HepG2 (cell line): ENCODE data around the gene CAMSAP3. TPM values are rescaled to one million over a fixed set of nuclear protein-coding genes. Genes with fewer than 3 reads are reported as not detected.

Experiments used
- AGO1 ChIP-seq: fragments of 200-400 bp; formaldehyde crosslinking; IDR thresholded peaks from 2 replicates; pipeline ENCODE4 v1.6.1; 2017; ENCODE audit warnings: mild to moderate bottlenecking, low read depth, low read length, moderate library complexity; ENCODE audit not compliant: poor library complexity, severe bottlenecking
- HNF4G ChIP-seq, 2 experiments: sonication (generic) in 1 of 2; formaldehyde crosslinking in 1 of 2; IDR thresholded peaks; 2 replicates each; pipeline versions ENCODE4 v1.4.0 to v1.6.1; 2011 to 2020; ENCODE audit warnings: borderline replicate concordance in 2 of 2, low read depth in 2 of 2, mild to moderate bottlenecking in 2 of 2, low read length in 1 of 2, missing genetic modification reagents in 1 of 2, moderate library complexity in 1 of 2
- HNRNPLL ChIP-seq: fragments of 200-400 bp; formaldehyde crosslinking; IDR thresholded peaks from 2 replicates; pipeline ENCODE4 v1.6.1; 2017; ENCODE audit warnings: mild to moderate bottlenecking, low read depth, low read length; ENCODE audit not compliant: poor library complexity, severe bottlenecking
- PAWR ChIP-seq: sonication (generic); formaldehyde crosslinking; IDR thresholded peaks from 2 replicates; pipeline ENCODE4 v1.4.0; 2020; ENCODE audit warnings: missing genetic modification reagents, mild to moderate bottlenecking, borderline replicate concordance
- SATB2 ChIP-seq: sonication (generic); formaldehyde crosslinking; IDR thresholded peaks from 2 replicates; pipeline ENCODE4 v1.5.0; 2020; ENCODE audit warnings: missing genetic modification reagents
- SP1 ChIP-seq, 2 experiments: fragments of 450-650 bp in 1 of 2; sonication (generic) in 1 of 2; formaldehyde crosslinking in 1 of 2; IDR thresholded peaks; 2 replicates each; pipeline versions ENCODE4 v1.4.0 to v1.6.1; 2016 to 2020; ENCODE audit warnings: missing genetic modification reagents in 1 of 2
- WIZ ChIP-seq: sonication (generic); formaldehyde crosslinking; IDR thresholded peaks from 2 replicates; pipeline ENCODE4 v1.5.1; 2020; ENCODE audit warnings: mild to moderate bottlenecking, missing genetic modification reagents
- ZNF10 ChIP-seq: sonication (generic); formaldehyde crosslinking; IDR thresholded peaks from 2 replicates; pipeline ENCODE4 v1.4.0; 2020; ENCODE audit warnings: mild to moderate bottlenecking, low read depth, missing genetic modification reagents, borderline replicate concordance
- ZNF446 ChIP-seq: sonication (generic); formaldehyde crosslinking; IDR thresholded peaks from 2 replicates; pipeline ENCODE4 v1.5.0; 2020; ENCODE audit warnings: mild to moderate bottlenecking, missing genetic modification reagents
- ZNF510 ChIP-seq: sonication (generic); formaldehyde crosslinking; IDR thresholded peaks from 2 replicates; pipeline ENCODE4 v1.4.0; 2020; ENCODE audit warnings: low read depth, mild to moderate bottlenecking, missing genetic modification reagents
- ZNF776 ChIP-seq: sonication (generic); formaldehyde crosslinking; IDR thresholded peaks from 2 replicates; pipeline ENCODE4 v1.4.0; 2020; ENCODE audit warnings: mild to moderate bottlenecking, missing genetic modification reagents
- ZNF790 ChIP-seq: sonication (generic); formaldehyde crosslinking; IDR thresholded peaks from 2 replicates; pipeline ENCODE4 v1.8.0; 2022; ENCODE audit warnings: missing genetic modification reagents, mild to moderate bottlenecking, borderline replicate concordance
- polyA plus RNA-seq, 8 experiments: library from polyadenylated mRNA; depleted of rRNA in 3 of 8; stranded (reverse) in 7 of 8; unstranded in 1 of 8; fragments of >200 nt; fragmentation: Illumina TruSeq in 4 of 8; extraction: Trizol in 4 of 8; gene quantifications; 2 replicates each; pipeline versions ENCODE4 v1.2.1 to v1.2.3, GENCODE V29; 2011 to 2016; ENCODE audit warnings: low read depth in 4 of 8, missing spikeins in 1 of 8, mixed read lengths in 1 of 8; ENCODE audit not compliant: insufficient read depth in 1 of 8
- total RNA-seq, 5 experiments: library from RNA; depleted of rRNA; stranded (reverse); fragments of >200 nt; fragmentation: Illumina TruSeq; extraction: Trizol; gene quantifications; 2 replicates each; pipeline ENCODE4 v1.2.3, GENCODE V29; 2016; ENCODE audit warnings: low read depth in 1 of 5
- TF ChIP-seq, protein P1 (sequence below): sonication (generic); formaldehyde crosslinking; IDR thresholded peaks from 2 replicates; pipeline ENCODE4; 2020; ENCODE audit warnings: missing genetic modification reagents, mild to moderate bottlenecking, borderline replicate concordance
- TF ChIP-seq, protein P2 (sequence below): sonication (generic); formaldehyde crosslinking; IDR thresholded peaks from 2 replicates; pipeline ENCODE4 v1.4.0; 2020; ENCODE audit warnings: mild to moderate bottlenecking, missing genetic modification reagents
- TF ChIP-seq, protein P3 (sequence below): sonication (generic); formaldehyde crosslinking; IDR thresholded peaks from 2 replicates; pipeline ENCODE4 v1.5.1; 2020; ENCODE audit warnings: mild to moderate bottlenecking, missing genetic modification reagents, moderate library complexity

Gene CAMSAP3
- total and polyA plus RNA-seq, 2 of the 13 experiments (the other 11 are each of a cell fraction or from before 2014, with no cell fraction given), result 10.8 to 11.8 TPM

DNA sequence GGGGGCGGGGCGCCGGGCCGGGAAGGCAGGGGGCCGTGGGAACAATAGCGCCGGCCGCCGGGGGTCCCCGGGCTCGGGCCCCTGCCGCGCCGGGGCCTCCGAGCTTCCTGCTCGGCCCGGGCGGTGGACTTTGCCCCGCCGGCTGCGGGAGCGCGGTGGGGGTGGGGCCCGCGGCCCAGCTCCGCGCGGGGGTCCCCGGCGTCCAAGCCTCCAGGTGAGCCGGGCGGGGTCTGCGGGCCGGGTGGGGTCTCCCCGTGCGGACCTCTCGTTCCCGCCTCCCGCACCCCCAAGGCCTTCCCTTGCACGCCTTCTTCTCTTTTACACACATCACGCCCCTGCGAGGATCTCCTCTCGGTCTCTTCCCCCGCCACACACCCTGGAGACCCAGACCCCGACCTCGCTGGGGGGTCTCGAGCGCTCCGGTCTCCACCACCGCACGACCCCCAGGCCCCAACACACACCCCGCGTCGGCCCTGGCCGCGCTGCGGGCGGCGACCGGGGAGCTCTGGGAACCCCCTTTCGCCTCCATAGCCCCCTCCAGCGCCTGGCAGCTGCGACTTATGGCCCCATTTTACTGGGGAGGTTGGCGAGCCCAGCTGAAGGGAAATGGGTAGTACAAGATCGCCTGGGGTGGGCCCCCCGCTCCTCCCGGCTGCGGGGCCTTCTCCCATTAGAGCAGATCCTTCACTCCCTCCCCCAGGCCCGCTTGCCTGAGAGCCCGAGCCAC, 711 bp downstream of the CAMSAP3 start (continued):
- TF ChIP-seq ZNF776 (CRISPR knock-in tag) (0 out of 2 replicates have a peak, but pooled peaks have one; percentile 23), ZNF446 (CRISPR knock-in tag) (peak; percentile 62; the same call in 1 of the 2 replicates), SATB2 (CRISPR knock-in tag) (no peak), HNRNPLL (peak; percentile 34), SP1 (IDR thresholded peaks at IDR 0.05) (no peak), SP1 (CRISPR knock-in tag; IDR thresholded peaks at IDR 0.05) (no peak), PAWR (CRISPR knock-in tag) (no peak), ZNF790 (0 out of 2 replicates have a peak, but pooled peaks have one; percentile 52), HNF4G (IDR thresholded peaks at IDR 0.05; ENCODE audit: borderline replicate concordance, low read depth, low read length) (peak; percentile 82), HNF4G (CRISPR knock-in tag; IDR thresholded peaks at IDR 0.05; ENCODE audit: borderline replicate concordance, low read depth) (peak; percentile 39; the same call in 1 of the 2 replicates), ZNF10 (CRISPR knock-in tag) (no peak), ZNF510 (CRISPR knock-in tag) (no peak), WIZ (CRISPR knock-in tag) (0 out of 2 replicates have a peak, but pooled peaks have one; percentile 30), AGO1 (peak; percentile 83)
- TF ChIP-seq, protein P1, sequence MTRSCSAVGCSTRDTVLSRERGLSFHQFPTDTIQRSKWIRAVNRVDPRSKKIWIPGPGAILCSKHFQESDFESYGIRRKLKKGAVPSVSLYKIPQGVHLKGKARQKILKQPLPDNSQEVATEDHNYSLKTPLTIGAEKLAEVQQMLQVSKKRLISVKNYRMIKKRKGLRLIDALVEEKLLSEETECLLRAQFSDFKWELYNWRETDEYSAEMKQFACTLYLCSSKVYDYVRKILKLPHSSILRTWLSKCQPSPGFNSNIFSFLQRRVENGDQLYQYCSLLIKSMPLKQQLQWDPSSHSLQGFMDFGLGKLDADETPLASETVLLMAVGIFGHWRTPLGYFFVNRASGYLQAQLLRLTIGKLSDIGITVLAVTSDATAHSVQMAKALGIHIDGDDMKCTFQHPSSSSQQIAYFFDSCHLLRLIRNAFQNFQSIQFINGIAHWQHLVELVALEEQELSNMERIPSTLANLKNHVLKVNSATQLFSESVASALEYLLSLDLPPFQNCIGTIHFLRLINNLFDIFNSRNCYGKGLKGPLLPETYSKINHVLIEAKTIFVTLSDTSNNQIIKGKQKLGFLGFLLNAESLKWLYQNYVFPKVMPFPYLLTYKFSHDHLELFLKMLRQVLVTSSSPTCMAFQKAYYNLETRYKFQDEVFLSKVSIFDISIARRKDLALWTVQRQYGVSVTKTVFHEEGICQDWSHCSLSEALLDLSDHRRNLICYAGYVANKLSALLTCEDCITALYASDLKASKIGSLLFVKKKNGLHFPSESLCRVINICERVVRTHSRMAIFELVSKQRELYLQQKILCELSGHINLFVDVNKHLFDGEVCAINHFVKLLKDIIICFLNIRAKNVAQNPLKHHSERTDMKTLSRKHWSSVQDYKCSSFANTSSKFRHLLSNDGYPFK (CRISPR knock-in tag), result no peak
- TF ChIP-seq, protein P2, sequence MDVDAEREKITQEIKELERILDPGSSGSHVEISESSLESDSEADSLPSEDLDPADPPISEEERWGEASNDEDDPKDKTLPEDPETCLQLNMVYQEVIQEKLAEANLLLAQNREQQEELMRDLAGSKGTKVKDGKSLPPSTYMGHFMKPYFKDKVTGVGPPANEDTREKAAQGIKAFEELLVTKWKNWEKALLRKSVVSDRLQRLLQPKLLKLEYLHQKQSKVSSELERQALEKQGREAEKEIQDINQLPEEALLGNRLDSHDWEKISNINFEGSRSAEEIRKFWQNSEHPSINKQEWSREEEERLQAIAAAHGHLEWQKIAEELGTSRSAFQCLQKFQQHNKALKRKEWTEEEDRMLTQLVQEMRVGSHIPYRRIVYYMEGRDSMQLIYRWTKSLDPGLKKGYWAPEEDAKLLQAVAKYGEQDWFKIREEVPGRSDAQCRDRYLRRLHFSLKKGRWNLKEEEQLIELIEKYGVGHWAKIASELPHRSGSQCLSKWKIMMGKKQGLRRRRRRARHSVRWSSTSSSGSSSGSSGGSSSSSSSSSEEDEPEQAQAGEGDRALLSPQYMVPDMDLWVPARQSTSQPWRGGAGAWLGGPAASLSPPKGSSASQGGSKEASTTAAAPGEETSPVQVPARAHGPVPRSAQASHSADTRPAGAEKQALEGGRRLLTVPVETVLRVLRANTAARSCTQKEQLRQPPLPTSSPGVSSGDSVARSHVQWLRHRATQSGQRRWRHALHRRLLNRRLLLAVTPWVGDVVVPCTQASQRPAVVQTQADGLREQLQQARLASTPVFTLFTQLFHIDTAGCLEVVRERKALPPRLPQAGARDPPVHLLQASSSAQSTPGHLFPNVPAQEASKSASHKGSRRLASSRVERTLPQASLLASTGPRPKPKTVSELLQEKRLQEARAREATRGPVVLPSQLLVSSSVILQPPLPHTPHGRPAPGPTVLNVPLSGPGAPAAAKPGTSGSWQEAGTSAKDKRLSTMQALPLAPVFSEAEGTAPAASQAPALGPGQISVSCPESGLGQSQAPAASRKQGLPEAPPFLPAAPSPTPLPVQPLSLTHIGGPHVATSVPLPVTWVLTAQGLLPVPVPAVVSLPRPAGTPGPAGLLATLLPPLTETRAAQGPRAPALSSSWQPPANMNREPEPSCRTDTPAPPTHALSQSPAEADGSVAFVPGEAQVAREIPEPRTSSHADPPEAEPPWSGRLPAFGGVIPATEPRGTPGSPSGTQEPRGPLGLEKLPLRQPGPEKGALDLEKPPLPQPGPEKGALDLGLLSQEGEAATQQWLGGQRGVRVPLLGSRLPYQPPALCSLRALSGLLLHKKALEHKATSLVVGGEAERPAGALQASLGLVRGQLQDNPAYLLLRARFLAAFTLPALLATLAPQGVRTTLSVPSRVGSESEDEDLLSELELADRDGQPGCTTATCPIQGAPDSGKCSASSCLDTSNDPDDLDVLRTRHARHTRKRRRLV, result 0 out of 2 replicates have a peak, but pooled peaks have one; percentile 33
- TF ChIP-seq, protein P3, sequence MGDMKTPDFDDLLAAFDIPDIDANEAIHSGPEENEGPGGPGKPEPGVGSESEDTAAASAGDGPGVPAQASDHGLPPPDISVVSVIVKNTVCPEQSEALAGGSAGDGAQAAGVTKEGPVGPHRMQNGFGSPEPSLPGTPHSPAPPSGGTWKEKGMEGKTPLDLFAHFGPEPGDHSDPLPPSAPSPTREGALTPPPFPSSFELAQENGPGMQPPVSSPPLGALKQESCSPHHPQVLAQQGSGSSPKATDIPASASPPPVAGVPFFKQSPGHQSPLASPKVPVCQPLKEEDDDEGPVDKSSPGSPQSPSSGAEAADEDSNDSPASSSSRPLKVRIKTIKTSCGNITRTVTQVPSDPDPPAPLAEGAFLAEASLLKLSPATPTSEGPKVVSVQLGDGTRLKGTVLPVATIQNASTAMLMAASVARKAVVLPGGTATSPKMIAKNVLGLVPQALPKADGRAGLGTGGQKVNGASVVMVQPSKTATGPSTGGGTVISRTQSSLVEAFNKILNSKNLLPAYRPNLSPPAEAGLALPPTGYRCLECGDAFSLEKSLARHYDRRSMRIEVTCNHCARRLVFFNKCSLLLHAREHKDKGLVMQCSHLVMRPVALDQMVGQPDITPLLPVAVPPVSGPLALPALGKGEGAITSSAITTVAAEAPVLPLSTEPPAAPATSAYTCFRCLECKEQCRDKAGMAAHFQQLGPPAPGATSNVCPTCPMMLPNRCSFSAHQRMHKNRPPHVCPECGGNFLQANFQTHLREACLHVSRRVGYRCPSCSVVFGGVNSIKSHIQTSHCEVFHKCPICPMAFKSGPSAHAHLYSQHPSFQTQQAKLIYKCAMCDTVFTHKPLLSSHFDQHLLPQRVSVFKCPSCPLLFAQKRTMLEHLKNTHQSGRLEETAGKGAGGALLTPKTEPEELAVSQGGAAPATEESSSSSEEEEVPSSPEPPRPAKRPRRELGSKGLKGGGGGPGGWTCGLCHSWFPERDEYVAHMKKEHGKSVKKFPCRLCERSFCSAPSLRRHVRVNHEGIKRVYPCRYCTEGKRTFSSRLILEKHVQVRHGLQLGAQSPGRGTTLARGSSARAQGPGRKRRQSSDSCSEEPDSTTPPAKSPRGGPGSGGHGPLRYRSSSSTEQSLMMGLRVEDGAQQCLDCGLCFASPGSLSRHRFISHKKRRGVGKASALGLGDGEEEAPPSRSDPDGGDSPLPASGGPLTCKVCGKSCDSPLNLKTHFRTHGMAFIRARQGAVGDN, result peak; percentile 51
